ENCODE data around the gene CTLA4. TPM values are rescaled to one million over a fixed set of nuclear protein-coding genes. Genes with fewer than 3 reads are reported as not detected.

The CTLA4 gene
- total RNA-seq, 1 experiment from 2014 or later = not detected

DNA sequence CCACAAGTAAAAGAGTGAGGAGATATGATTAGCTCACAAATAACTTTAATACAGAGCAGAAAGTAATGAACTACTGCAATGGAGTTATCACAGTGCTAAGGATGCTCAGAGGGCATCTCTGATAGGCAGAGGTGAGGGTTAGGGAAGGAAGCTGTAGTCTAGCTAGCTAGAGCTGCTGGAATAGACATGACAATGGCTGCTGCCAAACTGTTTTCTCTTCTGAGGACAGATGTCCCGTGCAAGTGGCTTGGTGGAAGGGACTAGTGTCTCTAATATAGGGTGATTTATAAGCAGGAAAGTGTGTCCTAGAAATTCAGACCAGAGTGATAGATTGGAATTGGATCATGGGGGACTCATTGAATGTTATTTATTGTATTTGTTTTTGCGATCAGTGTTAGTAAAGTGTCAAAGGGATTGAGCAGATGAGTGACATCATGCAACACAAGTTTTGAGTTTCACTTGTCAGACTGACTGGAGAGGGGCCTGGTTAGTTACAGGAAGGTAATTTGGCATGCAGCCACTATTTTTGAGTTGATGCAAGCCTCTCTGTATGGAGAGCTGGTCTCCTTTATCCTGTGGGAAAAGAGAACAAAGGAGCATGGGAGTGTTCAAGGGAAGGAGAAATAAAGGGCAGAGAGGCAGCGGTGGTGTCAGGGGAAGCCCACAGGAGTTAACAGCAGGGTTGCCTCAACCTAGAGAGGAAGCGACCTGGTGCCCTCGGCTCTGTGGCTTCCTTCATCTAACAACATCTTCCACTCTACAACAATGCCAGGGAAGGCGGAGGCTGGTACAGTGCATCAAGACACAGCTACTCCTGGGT is 1.9 kb downstream of the CTLA4 start:
- Histone ChIP-seq H2AFZ (ENCODE audit: low read length) (no peak overlapping the region), H3K27ac (ENCODE audit: low read length) (no peak overlapping the region), H3K27me3 (ENCODE audit: low read length) (peaks cover 36% of the 10 kb centered on the region), H3K79me2 (ENCODE audit: low read length) (no peaks in the 10 kb centered on the region), H3K9me3 (ENCODE audit: low read length) (no peaks in the 10 kb centered on the region), H3F3A (ENCODE audit: low read length, unreplicated experiment) (no peaks in the 10 kb centered on the region), H3K4me3 (ENCODE audit: low read length) (no peak overlapping the region), H3K9me2 (replicated peaks; ENCODE audit: low read length) (0 out of 2 replicates have a peak, but pooled peaks cover 3% of the 10 kb centered on the region), H3K9ac (ENCODE audit: low read length) (no peak overlapping the region), H4K20me1 (ENCODE audit: low read length) (no peaks in the 10 kb centered on the region), H3K4me1 (ENCODE audit: insufficient read depth, low read length) (peaks cover 9% of the 10 kb centered on the region), H3K36me3 (ENCODE audit: low read depth, low read length) (no peaks in the 10 kb centered on the region), H3K4me2 (ENCODE audit: low read length) (no peak overlapping the region)
- TF ChIP-seq EZH2 (IDR thresholded peaks at IDR 0.05; ENCODE audit: low read length, unreplicated experiment) (no peak), EZH2phosphoT487 (IDR thresholded peaks at IDR 0.05; ENCODE audit: borderline replicate concordance, low read length) (no peak)
- TF ChIP-seq, protein P1, sequence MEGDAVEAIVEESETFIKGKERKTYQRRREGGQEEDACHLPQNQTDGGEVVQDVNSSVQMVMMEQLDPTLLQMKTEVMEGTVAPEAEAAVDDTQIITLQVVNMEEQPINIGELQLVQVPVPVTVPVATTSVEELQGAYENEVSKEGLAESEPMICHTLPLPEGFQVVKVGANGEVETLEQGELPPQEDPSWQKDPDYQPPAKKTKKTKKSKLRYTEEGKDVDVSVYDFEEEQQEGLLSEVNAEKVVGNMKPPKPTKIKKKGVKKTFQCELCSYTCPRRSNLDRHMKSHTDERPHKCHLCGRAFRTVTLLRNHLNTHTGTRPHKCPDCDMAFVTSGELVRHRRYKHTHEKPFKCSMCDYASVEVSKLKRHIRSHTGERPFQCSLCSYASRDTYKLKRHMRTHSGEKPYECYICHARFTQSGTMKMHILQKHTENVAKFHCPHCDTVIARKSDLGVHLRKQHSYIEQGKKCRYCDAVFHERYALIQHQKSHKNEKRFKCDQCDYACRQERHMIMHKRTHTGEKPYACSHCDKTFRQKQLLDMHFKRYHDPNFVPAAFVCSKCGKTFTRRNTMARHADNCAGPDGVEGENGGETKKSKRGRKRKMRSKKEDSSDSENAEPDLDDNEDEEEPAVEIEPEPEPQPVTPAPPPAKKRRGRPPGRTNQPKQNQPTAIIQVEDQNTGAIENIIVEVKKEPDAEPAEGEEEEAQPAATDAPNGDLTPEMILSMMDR (conservative IDR thresholded peaks at IDR 0.05; ENCODE audit: low read depth, low read length) = no peak
- ATAC-seq (no peak), DNase-seq (no peak)
- CTCF ChIA-PET = no interaction called here
- POLR2A ChIA-PET (ENCODE audit: unreplicated experiment) = interaction anchor here (0.6 kb wide), 1 partner anchor 1239 kb away, joined by 3 read pairs; no protein-coding TSS in a partner anchor
- BruUV-seq (replicated peaks) = no TSS peak
- intact Hi-C loops (cut with micrococcal nuclease) = no loop called here

DNA sequence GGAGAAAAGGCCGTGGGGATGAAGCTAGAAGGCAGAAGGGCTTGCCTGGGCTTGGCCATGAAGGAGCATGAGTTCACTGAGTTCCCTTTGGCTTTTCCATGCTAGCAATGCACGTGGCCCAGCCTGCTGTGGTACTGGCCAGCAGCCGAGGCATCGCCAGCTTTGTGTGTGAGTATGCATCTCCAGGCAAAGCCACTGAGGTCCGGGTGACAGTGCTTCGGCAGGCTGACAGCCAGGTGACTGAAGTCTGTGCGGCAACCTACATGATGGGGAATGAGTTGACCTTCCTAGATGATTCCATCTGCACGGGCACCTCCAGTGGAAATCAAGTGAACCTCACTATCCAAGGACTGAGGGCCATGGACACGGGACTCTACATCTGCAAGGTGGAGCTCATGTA is 2.9 kb downstream of the CTLA4 start:
- CTCF ChIA-PET = no interaction called here

More for the DNA sequence above, 2.9 kb downstream of the CTLA4 start:
- no peaks in the 10 kb centered on the region for H3K9me3 ChIP-seq (ENCODE audit: low read length)
- no peak overlapping the region for H3K27ac ChIP-seq (ENCODE audit: low read length)
- no peak overlapping the region for H3K4me3 ChIP-seq (ENCODE audit: low read length)
- 0 out of 2 replicates have a peak, but pooled peaks cover 4% of the 10 kb centered on the region for H3K9me2 ChIP-seq (replicated peaks; ENCODE audit: low read length)
- no peak for ATAC-seq
- H3K4me1 ChIP-seq (ENCODE audit: insufficient read depth, low read length) = peaks cover 9% of the 10 kb centered on the region
- H3F3A ChIP-seq (ENCODE audit: low read length, unreplicated experiment) = no peaks in the 10 kb centered on the region
- no TSS peak for BruUV-seq (replicated peaks)
- no peaks in the 10 kb centered on the region for H3K36me3 ChIP-seq (ENCODE audit: low read depth, low read length)
- TF ChIP-seq, protein P1 (conservative IDR thresholded peaks at IDR 0.05; ENCODE audit: low read depth, low read length) = no peak
- no peak for TF ChIP-seq EZH2phosphoT487 (IDR thresholded peaks at IDR 0.05; ENCODE audit: borderline replicate concordance, low read length)
- no peak for TF ChIP-seq EZH2 (IDR thresholded peaks at IDR 0.05; ENCODE audit: low read length, unreplicated experiment)
- H4K20me1 ChIP-seq (ENCODE audit: low read length) = no peaks in the 10 kb centered on the region
- no peak for DNase-seq
- H3K79me2 ChIP-seq (ENCODE audit: low read length) = no peaks in the 10 kb centered on the region
- POLR2A ChIA-PET (ENCODE audit: unreplicated experiment) = no interaction called here
- no peak overlapping the region for H3K9ac ChIP-seq (ENCODE audit: low read length)
- H3K27me3 ChIP-seq (ENCODE audit: low read length) = peaks cover 36% of the 10 kb centered on the region
- H3K4me2 ChIP-seq (ENCODE audit: low read length) = no peak overlapping the region
- intact Hi-C loops (cut with micrococcal nuclease) = no loop called here
- no peak overlapping the region for H2AFZ ChIP-seq (ENCODE audit: low read length)
